Thoracic aorta (tissue), 2 donors: Measurements from ENCODE around the gene ALDH9A1. TPM values are rescaled to one million over a fixed set of nuclear protein-coding genes. Genes with fewer than 3 reads are reported as not detected.

Experiments used
- ATAC-seq: fragments of 150-250 bp; one replicate; pipeline ENCODE4 v1.8.0; 2017; ENCODE audit warnings: low read depth; ENCODE audit not compliant: insufficient number of reproducible peaks, low FRiP score
- DNase-seq: peaks from one replicate; pipeline ENCODE4 v3.0.0-alpha.2; 2020; ENCODE audit warnings: low spot score
- H3K27ac ChIP-seq, 2 donors: fragments of 200-600 bp; sonication (generic); 1 replicate in 1 of 2; 2 replicates in 1 of 2; pipeline ENCODE4 v1.5.1; 2016; ENCODE audit warnings: mild to moderate bottlenecking in 2 of 2, moderate library complexity in 2 of 2
- H3K27me3 ChIP-seq: fragments of 200-600 bp; sonication (generic); replicated peaks from 2 replicates; pipeline ENCODE4 v1.6.0; 2016; ENCODE audit warnings: mild to moderate bottlenecking; ENCODE audit not compliant: insufficient read depth
- H3K36me3 ChIP-seq: fragments of 200-600 bp; sonication (generic); one replicate; pipeline ENCODE4 v1.5.1; 2016
- H3K4me1 ChIP-seq, 2 donors: fragments of 200-600 bp; sonication (generic); 1 replicate in 1 of 2; 2 replicates in 1 of 2; pipeline versions ENCODE4 v1.5.1 to v1.6.0; 2016; ENCODE audit warnings: low read depth in 2 of 2, mild to moderate bottlenecking in 1 of 2; ENCODE audit not compliant: control insufficient read depth in 1 of 2
- H3K4me3 ChIP-seq: fragments of 200-600 bp; sonication (generic); 2 replicates; pipeline ENCODE4 v1.5.1; 2016; ENCODE audit warnings: mild to moderate bottlenecking
- H3K9me3 ChIP-seq: fragments of 200-600 bp; sonication (generic); 2 replicates; pipeline ENCODE4 v1.5.1; 2016
- CTCF ChIP-seq: fragments of 200-600 bp; sonication (generic); IDR thresholded peaks from one replicate; pipeline ENCODE4 v1.5.1; 2019; ENCODE audit warnings: antibody characterized with exemption
- total RNA-seq, 2 donors: library from RNA; depleted of rRNA; stranded (reverse); fragments of >200 nt; gene quantifications; one replicate each; pipeline versions ENCODE4 v1.1.0 to v1.2.3, GENCODE V29; 2016

ALDH9A1 gene
- total RNA-seq, 2 donors from 2014 or later: 44.4 to 65.0 TPM

- Histone ChIP-seq H3K4me3 (no peak overlapping the region), H3K27ac (no peak overlapping the region), H3K27me3 (no peaks in the 10 kb centered on the region), H3K36me3 (peaks cover 25% of the 10 kb centered on the region), H3K4me1 (peaks cover 0 to 3% of the 10 kb centered on the region in 2 donors), H3K9me3 (no peaks in the 10 kb centered on the region)
- ATAC-seq (no peak), DNase-seq (no peak)
- no peak for TF ChIP-seq CTCF
Measured at GRCh38 chr1:165678509-165678908, 19.9 kb downstream of the ALDH9A1 start.

GRCh38 chr1:165675794-165676193 is 22.6 kb downstream of the ALDH9A1 start:
- no peak overlapping the region for H3K27ac ChIP-seq
- no peak for DNase-seq
- H3K36me3 ChIP-seq: peaks cover 20% of the 10 kb centered on the region
- no peaks in the 10 kb centered on the region for H3K4me1 ChIP-seq
- no peak overlapping the region for H3K4me3 ChIP-seq
- no peaks in the 10 kb centered on the region for H3K27me3 ChIP-seq
- no peaks in the 10 kb centered on the region for H3K9me3 ChIP-seq
- no peak for TF ChIP-seq CTCF
- no peak for ATAC-seq

GRCh38 chr1:165674599-165674998 is 23.8 kb downstream of the ALDH9A1 start:
- Histone ChIP-seq H3K36me3 (peaks cover 19% of the 10 kb centered on the region), H3K9me3 (no peaks in the 10 kb centered on the region), H3K4me3 (no peak overlapping the region), H3K4me1 (no peaks in the 10 kb centered on the region), H3K27me3 (no peaks in the 10 kb centered on the region), H3K27ac (no peak overlapping the region)
- DNase-seq (no peak), ATAC-seq (no peak)
- TF ChIP-seq CTCF: no peak

GRCh38 chr1:165671526-165671925 is 26.8 kb downstream of the ALDH9A1 start:
- H3K27ac ChIP-seq: no peak overlapping the region
- peaks cover 25% of the 10 kb centered on the region for H3K36me3 ChIP-seq
- H3K9me3 ChIP-seq: no peaks in the 10 kb centered on the region
- no peak overlapping the region for H3K4me3 ChIP-seq
- ATAC-seq: no peak
- H3K4me1 ChIP-seq: no peaks in the 10 kb centered on the region
- no peak for TF ChIP-seq CTCF
- DNase-seq: no peak
- no peaks in the 10 kb centered on the region for H3K27me3 ChIP-seq

- ATAC-seq (no peak), DNase-seq (no peak)
- H3K27ac ChIP-seq: no peak overlapping the region
- H3K4me3 ChIP-seq: no peak overlapping the region
- H3K9me3 ChIP-seq: no peaks in the 10 kb centered on the region
- no peak for TF ChIP-seq CTCF
- H3K4me1 ChIP-seq: peaks cover 0 to 5% of the 10 kb centered on the region in 2 donors
- peaks cover 28% of the 10 kb centered on the region for H3K36me3 ChIP-seq
- H3K27me3 ChIP-seq: no peaks in the 10 kb centered on the region
Measured at GRCh38 chr1:165668184-165668583, 30.2 kb downstream of the ALDH9A1 start.
